Epithelial cell of esophagus (primary cell): ENCODE results near the gene MBNL1.

Experiments
- DNase-seq: peaks from one replicate; pipeline ENCODE4 v3.0.0; 2010; ENCODE audit warnings: low read depth
- H3K4me3 ChIP-seq: 2 replicates; pipeline ENCODE4 v1.5.1; 2011; ENCODE audit warnings: mild to moderate bottlenecking, low read length, control low read depth
- TF ChIP-seq, protein P1 (sequence below): IDR thresholded peaks from 2 replicates; pipeline ENCODE4 v1.5.1; 2011; ENCODE audit warnings: low read depth, mild to moderate bottlenecking, low read length, control low read depth, inconsistent platforms; ENCODE audit not compliant: insufficient read depth; ENCODE audit errors: missing control alignments

Gene MBNL1

DNA sequence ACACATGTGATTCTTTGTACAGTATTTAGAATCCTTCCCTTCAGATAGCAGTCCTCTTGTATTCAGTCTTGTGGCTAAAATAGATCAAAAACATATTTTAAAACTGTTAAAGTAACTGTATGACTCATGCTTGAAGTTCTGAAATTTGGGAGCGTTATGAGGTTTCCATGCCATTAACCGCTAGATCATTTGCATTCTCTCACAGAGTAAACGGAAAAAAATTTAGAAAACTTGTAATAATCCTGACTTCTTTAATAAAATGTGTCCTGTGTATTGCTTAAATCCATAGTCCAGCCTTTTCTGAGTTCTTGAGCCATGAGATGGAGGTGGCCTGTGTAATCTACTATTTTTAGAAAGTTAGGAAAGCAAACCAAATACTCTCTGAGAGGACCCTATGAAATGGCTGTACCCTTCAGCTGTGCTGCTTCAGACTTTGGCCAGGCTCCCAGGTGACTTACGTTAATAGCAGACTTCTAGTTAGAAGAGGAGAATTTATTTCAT is 33.8 kb downstream of the MBNL1 start:
- H3K4me3 ChIP-seq, result no peak overlapping the region
- TF ChIP-seq, protein P1, sequence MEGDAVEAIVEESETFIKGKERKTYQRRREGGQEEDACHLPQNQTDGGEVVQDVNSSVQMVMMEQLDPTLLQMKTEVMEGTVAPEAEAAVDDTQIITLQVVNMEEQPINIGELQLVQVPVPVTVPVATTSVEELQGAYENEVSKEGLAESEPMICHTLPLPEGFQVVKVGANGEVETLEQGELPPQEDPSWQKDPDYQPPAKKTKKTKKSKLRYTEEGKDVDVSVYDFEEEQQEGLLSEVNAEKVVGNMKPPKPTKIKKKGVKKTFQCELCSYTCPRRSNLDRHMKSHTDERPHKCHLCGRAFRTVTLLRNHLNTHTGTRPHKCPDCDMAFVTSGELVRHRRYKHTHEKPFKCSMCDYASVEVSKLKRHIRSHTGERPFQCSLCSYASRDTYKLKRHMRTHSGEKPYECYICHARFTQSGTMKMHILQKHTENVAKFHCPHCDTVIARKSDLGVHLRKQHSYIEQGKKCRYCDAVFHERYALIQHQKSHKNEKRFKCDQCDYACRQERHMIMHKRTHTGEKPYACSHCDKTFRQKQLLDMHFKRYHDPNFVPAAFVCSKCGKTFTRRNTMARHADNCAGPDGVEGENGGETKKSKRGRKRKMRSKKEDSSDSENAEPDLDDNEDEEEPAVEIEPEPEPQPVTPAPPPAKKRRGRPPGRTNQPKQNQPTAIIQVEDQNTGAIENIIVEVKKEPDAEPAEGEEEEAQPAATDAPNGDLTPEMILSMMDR, result no peak
- no peak for DNase-seq

DNA sequence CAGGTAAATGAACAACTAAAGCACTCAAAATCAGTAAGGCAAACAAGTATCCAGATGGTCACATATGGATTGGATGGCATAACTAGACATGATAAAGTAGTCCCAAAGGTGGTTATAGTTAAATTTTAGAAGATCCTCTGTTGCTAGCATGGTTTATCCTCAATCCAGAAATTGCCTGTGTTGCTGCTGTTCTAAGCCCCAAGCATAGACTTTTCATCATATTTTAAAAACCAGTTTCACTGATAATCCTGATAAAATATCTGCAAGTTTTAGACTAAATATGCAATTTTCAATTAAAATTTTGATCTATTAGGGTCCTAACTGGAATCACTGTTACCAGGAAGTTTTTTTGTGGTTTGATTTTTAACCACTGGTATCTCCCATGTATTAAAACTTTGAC is 35.4 kb downstream of the MBNL1 start:
- no peak for DNase-seq
- TF ChIP-seq, protein P1, result no peak
- H3K4me3 ChIP-seq, result no peak overlapping the region

DNA sequence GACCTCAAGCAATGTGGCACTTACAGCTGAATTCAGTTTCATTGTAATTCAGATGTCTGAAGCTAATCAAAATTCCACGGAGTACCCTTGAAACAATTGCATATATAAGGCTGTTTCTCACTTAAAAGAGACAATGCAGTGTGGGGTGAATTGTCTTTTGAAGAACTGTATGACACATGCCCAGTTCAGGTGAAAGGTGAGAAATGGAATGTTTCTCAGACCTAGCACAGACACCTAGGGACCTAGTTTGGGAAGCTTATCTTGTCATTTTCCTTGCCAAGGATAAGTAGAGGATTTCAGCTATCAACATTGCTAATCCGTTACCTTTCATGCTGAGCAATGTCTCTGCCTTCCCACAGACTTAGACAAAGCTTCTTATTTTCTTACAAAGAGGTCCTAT is 36.3 kb downstream of the MBNL1 start:
- no peak overlapping the region for H3K4me3 ChIP-seq
- DNase-seq, result no peak
- TF ChIP-seq, protein P1, result no peak

DNA sequence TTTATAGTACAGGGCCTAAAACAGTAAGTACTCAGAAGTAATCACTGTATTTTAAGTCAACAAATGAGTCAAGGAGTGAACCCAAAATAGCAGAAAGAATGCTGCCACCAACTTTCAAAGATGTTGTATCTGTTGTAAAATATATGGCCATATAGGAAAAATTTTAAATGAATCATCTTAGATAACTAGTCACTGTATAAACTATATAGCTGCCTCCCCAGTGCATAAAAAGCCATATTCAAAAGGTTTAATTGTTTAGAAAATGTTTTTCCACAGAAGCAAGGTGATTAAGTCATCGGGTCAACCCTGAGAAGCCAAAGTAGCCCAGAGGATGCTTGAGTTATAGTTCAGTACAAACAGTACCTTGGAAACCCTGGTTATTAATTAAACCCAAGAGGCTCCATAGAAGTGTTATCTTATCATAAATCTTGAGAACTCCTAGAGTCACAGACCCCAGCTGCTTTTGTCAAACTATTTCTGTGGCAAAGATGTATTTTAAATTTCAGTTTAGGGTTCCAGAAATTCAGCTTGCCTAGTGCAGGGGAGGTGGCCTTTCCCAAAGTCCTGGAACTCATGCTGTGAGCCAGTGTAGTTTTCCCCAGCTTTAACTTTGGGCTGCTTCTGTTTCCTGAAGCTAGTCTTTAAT is 39.2 kb downstream of the MBNL1 start:
- H3K4me3 ChIP-seq, result no peak overlapping the region
- TF ChIP-seq, protein P1, result no peak
- DNase-seq, result no peak

DNA sequence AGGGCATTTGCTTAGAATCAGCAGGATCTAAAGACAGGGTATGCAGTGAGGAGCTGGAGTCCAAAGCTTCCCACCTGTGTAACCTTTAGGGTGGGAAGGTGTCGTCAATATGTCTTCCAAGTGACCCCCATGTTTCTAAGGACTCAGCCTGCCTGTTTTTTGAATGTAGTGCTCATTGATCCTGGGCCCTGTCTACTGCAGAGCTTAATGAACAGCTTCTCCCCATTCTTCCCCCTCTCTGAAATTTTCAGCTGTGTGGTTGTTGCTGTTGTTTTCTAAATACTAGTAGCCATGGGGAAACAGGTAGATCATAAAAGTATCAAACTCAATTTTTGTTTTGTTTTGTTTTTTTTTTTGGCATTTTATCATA is 39.7 kb downstream of the MBNL1 start:
- TF ChIP-seq, protein P1, result no peak
- H3K4me3 ChIP-seq, result no peak overlapping the region
- no peak for DNase-seq

DNA sequence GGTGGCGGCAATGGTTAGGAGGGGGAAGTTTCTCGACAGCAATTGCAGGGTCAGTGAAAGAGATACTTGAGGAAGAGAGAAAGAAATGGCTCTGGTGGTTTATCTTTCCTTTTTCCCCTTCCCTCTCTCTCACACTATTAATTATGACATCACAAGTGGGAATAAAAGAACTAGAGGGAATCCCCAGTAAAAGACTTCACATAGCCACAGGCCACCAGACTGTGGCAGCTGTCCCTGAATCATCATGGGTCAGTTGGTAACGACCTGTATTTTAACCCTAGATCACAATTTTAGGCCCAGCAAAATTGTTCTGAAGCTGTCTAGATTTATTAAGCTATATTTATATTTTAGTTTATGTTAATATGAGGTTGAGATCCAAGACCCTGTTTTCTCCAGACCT is 40.3 kb downstream of the MBNL1 start:
- no peak for DNase-seq
- TF ChIP-seq, protein P1, result no peak
- no peak overlapping the region for H3K4me3 ChIP-seq
